HFFc6 (cell line): ENCODE measurements around the gene KLHDC9. TPM values are rescaled to one million over a fixed set of nuclear protein-coding genes. Genes with fewer than 3 reads are reported as not detected.

Experiments used
- DNase-seq: peaks from one replicate; pipeline ENCODE4 v3.0.0-alpha.2; 2018
- H3K27ac Mint-ChIP-seq: 2 replicates; pipeline ENCODE4 v1.8.0; 2020; ENCODE audit warnings: mild to moderate bottlenecking, mixed read lengths
- H3K27me3 Mint-ChIP-seq: 2 replicates; pipeline ENCODE4 v1.8.0; 2021; ENCODE audit warnings: mild to moderate bottlenecking, moderate library complexity, mixed read lengths; ENCODE audit not compliant: insufficient read depth
- H3K36me3 Mint-ChIP-seq: 2 replicates; pipeline ENCODE4 v1.8.0; 2021; ENCODE audit warnings: low read depth, mixed read lengths
- H3K4me1 Mint-ChIP-seq: 2 replicates; pipeline ENCODE4 v1.8.0; 2020; ENCODE audit warnings: low read depth, mixed read lengths
- H3K4me3 Mint-ChIP-seq: 2 replicates; pipeline ENCODE4 v1.8.0; 2020; ENCODE audit warnings: mild to moderate bottlenecking, moderate library complexity, mixed read lengths
- H3K9me3 Mint-ChIP-seq: 2 replicates; pipeline ENCODE4 v1.8.0; 2020; ENCODE audit warnings: mild to moderate bottlenecking, mixed read lengths
- total RNA-seq, 6 experiments: library from RNA; stranded (reverse); fragmentation: NEBNext Ultra II Directional; extraction: Animal tissue kit (Norgen Biotek cat#: 25700); gene quantifications; 2 replicates in 1 of 6; 3 replicates in 5 of 6; pipeline ENCODE4 v1.2.3, GENCODE V29; 2021
- TF ChIP-seq, protein P1 (sequence below): fragments of 200-600 bp; sonication (generic); IDR thresholded peaks from 2 replicates; pipeline ENCODE4 v1.5.0; 2021; ENCODE audit warnings: antibody characterized with exemption, mild to moderate bottlenecking

The KLHDC9 gene
- total RNA-seq, 6 experiments from 2014 or later = 1.3 to 2.7 (median 2.1) TPM

GRCh38 chr1:161119092-161119903 lies 21.1 kb downstream of the KLHDC9 start:
- Mint-ChIP-seq H3K27me3 (no peaks in the 10 kb centered on the region; the same call in 1 of the 2 replicates), H3K9me3 (no peaks in the 10 kb centered on the region), H3K36me3 (peaks cover 18% of the 10 kb centered on the region; the same call in 1 of the 2 replicates), H3K4me3 (peak overlapping the region; percentile 97), H3K27ac (peak overlapping the region; percentile 98), H3K4me1 (peaks cover 51% of the 10 kb centered on the region)
- peak; percentile 73 for DNase-seq
- TF ChIP-seq, protein P1, sequence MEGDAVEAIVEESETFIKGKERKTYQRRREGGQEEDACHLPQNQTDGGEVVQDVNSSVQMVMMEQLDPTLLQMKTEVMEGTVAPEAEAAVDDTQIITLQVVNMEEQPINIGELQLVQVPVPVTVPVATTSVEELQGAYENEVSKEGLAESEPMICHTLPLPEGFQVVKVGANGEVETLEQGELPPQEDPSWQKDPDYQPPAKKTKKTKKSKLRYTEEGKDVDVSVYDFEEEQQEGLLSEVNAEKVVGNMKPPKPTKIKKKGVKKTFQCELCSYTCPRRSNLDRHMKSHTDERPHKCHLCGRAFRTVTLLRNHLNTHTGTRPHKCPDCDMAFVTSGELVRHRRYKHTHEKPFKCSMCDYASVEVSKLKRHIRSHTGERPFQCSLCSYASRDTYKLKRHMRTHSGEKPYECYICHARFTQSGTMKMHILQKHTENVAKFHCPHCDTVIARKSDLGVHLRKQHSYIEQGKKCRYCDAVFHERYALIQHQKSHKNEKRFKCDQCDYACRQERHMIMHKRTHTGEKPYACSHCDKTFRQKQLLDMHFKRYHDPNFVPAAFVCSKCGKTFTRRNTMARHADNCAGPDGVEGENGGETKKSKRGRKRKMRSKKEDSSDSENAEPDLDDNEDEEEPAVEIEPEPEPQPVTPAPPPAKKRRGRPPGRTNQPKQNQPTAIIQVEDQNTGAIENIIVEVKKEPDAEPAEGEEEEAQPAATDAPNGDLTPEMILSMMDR = peak; percentile 64

DNA sequence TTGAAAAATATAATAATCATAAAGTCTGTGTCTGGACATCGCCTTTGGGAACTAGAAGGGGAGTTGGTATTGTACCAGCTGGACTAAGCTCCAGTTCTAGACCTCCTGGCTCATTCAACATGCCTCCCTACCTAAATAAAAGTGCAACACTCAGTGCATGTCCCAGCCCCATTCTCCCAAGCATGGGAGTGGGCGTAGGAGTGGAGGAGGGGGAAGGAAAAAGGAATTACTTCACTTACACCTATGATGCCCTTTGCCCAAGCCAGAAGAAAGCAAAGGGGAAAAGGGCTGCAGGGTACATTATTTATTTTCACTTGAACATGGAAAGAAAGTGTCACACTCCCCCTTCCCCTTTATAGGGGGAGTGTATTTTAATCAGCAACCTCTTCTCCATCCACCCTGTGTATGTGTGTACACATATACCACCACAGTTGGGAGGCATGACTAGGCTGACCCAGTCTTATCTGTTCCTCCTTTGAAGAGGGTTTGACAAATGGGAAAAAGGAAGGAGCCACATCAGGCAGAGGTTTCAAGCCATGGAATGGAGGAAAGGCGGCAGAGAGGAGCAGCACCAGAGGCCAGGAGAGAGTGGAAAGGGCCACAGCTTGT lies 23.0 kb downstream of the KLHDC9 start:
- peak overlapping the region; percentile 30; the same call in 1 of the 2 replicates for H3K27ac Mint-ChIP-seq
- H3K27me3 Mint-ChIP-seq = no peaks in the 10 kb centered on the region; the same call in 1 of the 2 replicates
- H3K9me3 Mint-ChIP-seq = no peaks in the 10 kb centered on the region
- no peak for DNase-seq
- TF ChIP-seq, protein P1 = no peak
- H3K4me1 Mint-ChIP-seq = peaks cover 39% of the 10 kb centered on the region
- peaks cover 25% of the 10 kb centered on the region for H3K36me3 Mint-ChIP-seq
- H3K4me3 Mint-ChIP-seq = no peak overlapping the region

GRCh38 chr1:161121834-161122233 lies 23.7 kb downstream of the KLHDC9 start:
- peaks cover 38% of the 10 kb centered on the region for H3K4me1 Mint-ChIP-seq

GRCh38 chr1:161122967-161123366 lies 24.8 kb downstream of the KLHDC9 start:
- no peak overlapping the region for H3K27ac Mint-ChIP-seq
- H3K9me3 Mint-ChIP-seq = no peaks in the 10 kb centered on the region
- H3K27me3 Mint-ChIP-seq = no peaks in the 10 kb centered on the region; the same call in 1 of the 2 replicates
- DNase-seq = no peak
- H3K4me3 Mint-ChIP-seq = no peak overlapping the region
- TF ChIP-seq, protein P1 = no peak
- peaks cover 42% of the 10 kb centered on the region for H3K4me1 Mint-ChIP-seq
- H3K36me3 Mint-ChIP-seq = peaks cover 36% of the 10 kb centered on the region

More at GRCh38 chr1:161121834-161122233, 23.7 kb downstream of the KLHDC9 start:
- Mint-ChIP-seq H3K27me3 (no peaks in the 10 kb centered on the region; the same call in 1 of the 2 replicates), H3K27ac (no peak overlapping the region), H3K36me3 (peaks cover 32% of the 10 kb centered on the region), H3K4me3 (no peak overlapping the region), H3K9me3 (no peaks in the 10 kb centered on the region)
- no peak for DNase-seq
- TF ChIP-seq, protein P1 = no peak

DNA sequence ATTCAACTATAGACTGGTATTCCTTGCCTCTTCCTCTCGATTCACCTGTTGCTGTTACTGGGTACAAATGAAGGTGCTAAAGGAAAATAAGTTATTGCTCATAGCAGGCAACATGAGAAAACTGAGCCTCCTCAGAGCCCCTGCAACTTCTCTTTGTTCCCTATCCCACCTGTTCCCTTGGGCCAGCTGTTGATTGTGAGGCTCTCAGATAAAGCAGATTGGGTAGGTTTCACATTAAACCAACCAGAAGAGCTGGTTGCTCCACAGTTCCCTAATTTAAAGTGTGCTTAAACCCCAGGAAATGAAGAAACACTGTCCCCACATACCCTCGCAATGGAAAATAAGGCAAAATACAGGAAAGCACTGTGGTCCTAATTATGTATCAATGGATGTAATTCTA lies 29.5 kb downstream of the KLHDC9 start:
- 0 out of 2 replicates have a peak, but pooled peaks cover 1% of the 10 kb centered on the region for H3K27me3 Mint-ChIP-seq
- no peak overlapping the region for H3K4me3 Mint-ChIP-seq
- no peak for DNase-seq
- H3K36me3 Mint-ChIP-seq = peaks cover 52% of the 10 kb centered on the region
- no peak overlapping the region for H3K27ac Mint-ChIP-seq
- TF ChIP-seq, protein P1 = no peak
- no peaks in the 10 kb centered on the region for H3K9me3 Mint-ChIP-seq
- H3K4me1 Mint-ChIP-seq = peaks cover 40% of the 10 kb centered on the region
